ENCODE results near the gene SPDYC. TPM values are rescaled to one million over a fixed set of nuclear protein-coding genes. Genes with fewer than 3 reads are reported as not detected.

The SPDYC gene
- total and polyA plus RNA-seq, 2 donors (not counting 1 experiment from before 2014, with no cell fraction given), result not detected

GRCh38 chr11:65209711-65210360 is 39.8 kb downstream of the SPDYC start:
- Histone ChIP-seq H3K4me2 (ENCODE audit: extremely low read depth, insufficient read depth, low read length) (no peak overlapping the region), H2AFZ (ENCODE audit: low read length) (no peak overlapping the region), H3K36me3 (ENCODE audit: control insufficient read depth, insufficient read depth, low read length) (peaks cover 36% of the 10 kb centered on the region), H4K20me1 (ENCODE audit: control insufficient read depth, extremely low read depth, insufficient read depth, low read length) (no peaks in the 10 kb centered on the region), H3K4me1 (ENCODE audit: control insufficient read depth, extremely low read depth, insufficient read depth, low read length) (no peaks in the 10 kb centered on the region), H3K27ac (ENCODE audit: insufficient read depth, low read length) (no peak overlapping the region), H3K27me3 (ENCODE audit: control insufficient read depth, insufficient read depth, low read length) (no peaks in the 10 kb centered on the region), H3K79me2 (ENCODE audit: control insufficient read depth, insufficient read depth, low read length) (no peaks in the 10 kb centered on the region), H3K4me3 (replicated peaks in 1 of 4; ENCODE audit: control extremely low read depth in 1 of 4, insufficient read depth in 1 of 4, low read depth in 3 of 4, low read length in 4 of 4) (no peak overlapping the region), H3K9me3 (ENCODE audit: control insufficient read depth, insufficient read depth, low read depth, low read length) (no peaks in the 10 kb centered on the region), H3K9ac (ENCODE audit: insufficient read depth, low read length) (no peak overlapping the region)
- TF ChIP-seq CTCF (conservative IDR thresholded peaks at IDR 0.05 in 1 of 2, IDR thresholded peaks at IDR 0.05 in 1 of 2; ENCODE audit: low read depth in 1 of 2, low read length in 2 of 2) (no peak), EZH2 (IDR thresholded peaks at IDR 0.05; ENCODE audit: low read length, missing control alignments) (no peak)
- DNase-seq (ENCODE audit: low read depth in 2 of 2), result no peak

- no peak overlapping the region for H2AFZ ChIP-seq (ENCODE audit: low read length)
- no peak for TF ChIP-seq EZH2 (IDR thresholded peaks at IDR 0.05; ENCODE audit: low read length, missing control alignments)
- TF ChIP-seq CTCF (conservative IDR thresholded peaks at IDR 0.05 in 1 of 2, IDR thresholded peaks at IDR 0.05 in 1 of 2; ENCODE audit: low read depth in 1 of 2, low read length in 2 of 2), result no peak
- no peak overlapping the region for H3K27ac ChIP-seq (ENCODE audit: insufficient read depth, low read length)
- H3K79me2 ChIP-seq (ENCODE audit: control insufficient read depth, insufficient read depth, low read length), result no peaks in the 10 kb centered on the region
- H3K27me3 ChIP-seq (ENCODE audit: control insufficient read depth, insufficient read depth, low read length), result no peaks in the 10 kb centered on the region
- peaks cover 32% of the 10 kb centered on the region for H3K36me3 ChIP-seq (ENCODE audit: control insufficient read depth, insufficient read depth, low read length)
- H4K20me1 ChIP-seq (ENCODE audit: control insufficient read depth, extremely low read depth, insufficient read depth, low read length), result no peaks in the 10 kb centered on the region
- no peak for DNase-seq (ENCODE audit: low read depth in 2 of 2)
- no peaks in the 10 kb centered on the region for H3K4me1 ChIP-seq (ENCODE audit: control insufficient read depth, extremely low read depth, insufficient read depth, low read length)
- H3K4me2 ChIP-seq (ENCODE audit: extremely low read depth, insufficient read depth, low read length), result no peak overlapping the region
- no peak overlapping the region for H3K4me3 ChIP-seq (replicated peaks in 1 of 4; ENCODE audit: control extremely low read depth in 1 of 4, insufficient read depth in 1 of 4, low read depth in 3 of 4, low read length in 4 of 4)
- H3K9ac ChIP-seq (ENCODE audit: insufficient read depth, low read length), result no peak overlapping the region
- no peaks in the 10 kb centered on the region for H3K9me3 ChIP-seq (ENCODE audit: control insufficient read depth, insufficient read depth, low read depth, low read length)
Measured at GRCh38 chr11:65210361-65210731, 40.3 kb downstream of the SPDYC start.

GRCh38 chr11:65210748-65211147 is 40.7 kb downstream of the SPDYC start:
- H3K4me3 ChIP-seq (replicated peaks in 1 of 4; ENCODE audit: control extremely low read depth in 1 of 4, insufficient read depth in 1 of 4, low read depth in 3 of 4, low read length in 4 of 4), result no peak overlapping the region
- H3K79me2 ChIP-seq (ENCODE audit: control insufficient read depth, insufficient read depth, low read length), result no peaks in the 10 kb centered on the region
- no peak for DNase-seq (ENCODE audit: low read depth in 2 of 2)
- no peak for TF ChIP-seq CTCF (conservative IDR thresholded peaks at IDR 0.05 in 1 of 2, IDR thresholded peaks at IDR 0.05 in 1 of 2; ENCODE audit: low read depth in 1 of 2, low read length in 2 of 2)
- TF ChIP-seq EZH2 (IDR thresholded peaks at IDR 0.05; ENCODE audit: low read length, missing control alignments), result no peak
- H3K27ac ChIP-seq (ENCODE audit: insufficient read depth, low read length), result no peak overlapping the region
- no peaks in the 10 kb centered on the region for H4K20me1 ChIP-seq (ENCODE audit: control insufficient read depth, extremely low read depth, insufficient read depth, low read length)
- peaks cover 28% of the 10 kb centered on the region for H3K36me3 ChIP-seq (ENCODE audit: control insufficient read depth, insufficient read depth, low read length)
- H2AFZ ChIP-seq (ENCODE audit: low read length), result no peak overlapping the region
- no peak overlapping the region for H3K4me2 ChIP-seq (ENCODE audit: extremely low read depth, insufficient read depth, low read length)
- no peaks in the 10 kb centered on the region for H3K4me1 ChIP-seq (ENCODE audit: control insufficient read depth, extremely low read depth, insufficient read depth, low read length)
- H3K27me3 ChIP-seq (ENCODE audit: control insufficient read depth, insufficient read depth, low read length), result no peaks in the 10 kb centered on the region
- H3K9ac ChIP-seq (ENCODE audit: insufficient read depth, low read length), result no peak overlapping the region
- H3K9me3 ChIP-seq (ENCODE audit: control insufficient read depth, insufficient read depth, low read depth, low read length), result no peaks in the 10 kb centered on the region

All from fibroblast of lung (primary cell).